Measurements from ENCODE around the gene GET4. TPM values are rescaled to one million over a fixed set of nuclear protein-coding genes. Genes with fewer than 3 reads are reported as not detected.
"Not testable (repeated sequence)": the region's sequence is repeated elsewhere in the genome, so short reads cannot be mapped to it uniquely, and the experiment has no call there.

GET4 gene
- total RNA-seq, 1 experiment from 2014 or later, result 43.2 TPM

DNA sequence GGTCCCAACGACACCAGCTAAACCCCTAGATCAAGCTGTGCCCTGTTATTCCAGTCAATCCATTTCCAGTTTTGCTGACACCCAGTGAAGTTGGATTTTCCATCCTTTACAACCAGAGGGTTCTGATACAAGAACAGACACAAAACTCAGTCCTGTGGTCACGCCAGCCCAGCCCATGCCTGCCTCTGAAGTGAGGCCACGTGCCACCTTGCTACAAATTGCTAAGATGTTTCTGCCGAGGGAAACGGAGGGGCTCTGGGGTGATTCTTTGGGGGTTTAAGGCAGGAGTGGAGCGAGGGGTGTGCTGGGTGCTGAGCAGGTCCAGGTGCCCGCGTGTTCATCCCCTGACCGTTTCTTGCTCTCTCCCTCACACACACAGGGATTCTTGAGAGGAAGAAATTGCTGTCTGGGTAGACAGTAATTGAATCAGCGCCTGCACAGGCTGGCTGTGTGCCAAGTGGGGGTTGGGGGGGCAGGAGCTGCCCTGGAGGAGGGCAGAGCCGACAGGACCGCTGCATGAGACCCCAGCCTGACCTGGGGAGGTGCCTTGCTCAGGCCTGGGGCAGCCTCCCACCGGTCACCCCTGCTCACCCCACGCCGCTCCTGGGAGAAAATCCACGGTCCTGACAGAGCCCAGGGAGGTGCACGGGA lies 40.1 kb downstream of the GET4 start:
- in situ Hi-C loops (cut with HindIII; ENCODE audit: low pct_unique_long_range_greater_than_20kb, low sequenced_read_pairs), result no loop called here
- DNase-seq (ENCODE audit: low read depth, low spot score), result no peak

DNA sequence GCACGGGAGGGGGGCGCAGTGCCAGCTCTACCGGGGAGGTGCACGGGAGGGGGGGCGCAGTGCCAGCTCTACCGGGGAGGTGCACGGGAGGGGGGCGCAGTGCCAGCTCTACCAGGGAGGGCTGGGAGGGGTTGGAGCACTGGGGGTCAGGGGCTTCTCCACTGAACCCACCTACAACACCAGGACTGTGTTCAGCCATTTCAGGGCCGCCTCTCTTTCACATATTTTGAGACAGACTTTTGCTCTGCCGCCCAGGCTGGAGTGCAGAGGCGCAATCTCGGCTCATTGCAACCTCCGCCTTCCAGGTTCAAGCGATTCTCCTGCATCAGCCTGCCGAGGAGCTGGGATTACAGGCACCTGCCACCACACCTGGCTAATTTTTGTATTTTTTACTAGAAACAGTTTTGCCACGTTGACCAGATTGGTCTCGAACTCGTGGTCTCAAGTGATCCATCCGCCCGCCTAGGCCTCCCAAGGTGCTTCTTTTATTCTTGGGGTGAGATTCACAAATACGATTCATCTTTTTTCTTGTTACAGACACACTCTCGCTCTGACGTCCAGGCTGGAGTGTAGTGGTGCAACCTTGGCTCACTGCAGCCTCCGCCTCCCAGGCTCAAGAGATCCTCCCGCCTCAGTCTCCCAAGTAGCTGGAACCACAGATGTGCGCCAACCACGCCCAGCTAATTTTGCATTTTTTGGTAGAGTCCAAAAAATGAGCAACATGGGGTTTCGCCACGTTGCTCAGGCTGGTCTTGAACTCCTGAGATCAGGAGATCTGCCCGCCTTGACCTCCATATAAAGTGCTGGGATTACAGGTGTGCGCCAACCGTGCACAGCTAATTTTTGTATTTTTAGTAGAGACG lies 41.1 kb downstream of the GET4 start:
- in situ Hi-C loops (cut with HindIII; ENCODE audit: low pct_unique_long_range_greater_than_20kb, low sequenced_read_pairs), result no loop called here
- no peak for DNase-seq (ENCODE audit: low read depth, low spot score)

DNA sequence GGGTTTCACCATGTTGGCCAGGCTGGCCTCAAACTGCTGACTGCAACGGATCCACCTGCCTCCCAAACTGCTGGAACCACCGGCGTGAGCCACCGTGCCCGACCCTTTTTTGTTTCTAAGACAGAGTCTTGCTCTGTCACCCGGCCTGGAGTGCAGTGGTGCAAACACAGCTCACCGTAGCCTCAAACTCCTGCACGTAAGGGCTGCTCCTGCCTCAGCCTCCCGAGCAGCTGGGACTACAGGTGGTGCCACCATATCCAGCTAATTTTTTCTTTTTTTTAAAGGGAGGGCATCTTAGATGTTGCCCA lies 41.7 kb downstream of the GET4 start:
- in situ Hi-C loops (cut with HindIII; ENCODE audit: low pct_unique_long_range_greater_than_20kb, low sequenced_read_pairs), result no loop called here
- DNase-seq (ENCODE audit: low read depth, low spot score), result no peak

DNA sequence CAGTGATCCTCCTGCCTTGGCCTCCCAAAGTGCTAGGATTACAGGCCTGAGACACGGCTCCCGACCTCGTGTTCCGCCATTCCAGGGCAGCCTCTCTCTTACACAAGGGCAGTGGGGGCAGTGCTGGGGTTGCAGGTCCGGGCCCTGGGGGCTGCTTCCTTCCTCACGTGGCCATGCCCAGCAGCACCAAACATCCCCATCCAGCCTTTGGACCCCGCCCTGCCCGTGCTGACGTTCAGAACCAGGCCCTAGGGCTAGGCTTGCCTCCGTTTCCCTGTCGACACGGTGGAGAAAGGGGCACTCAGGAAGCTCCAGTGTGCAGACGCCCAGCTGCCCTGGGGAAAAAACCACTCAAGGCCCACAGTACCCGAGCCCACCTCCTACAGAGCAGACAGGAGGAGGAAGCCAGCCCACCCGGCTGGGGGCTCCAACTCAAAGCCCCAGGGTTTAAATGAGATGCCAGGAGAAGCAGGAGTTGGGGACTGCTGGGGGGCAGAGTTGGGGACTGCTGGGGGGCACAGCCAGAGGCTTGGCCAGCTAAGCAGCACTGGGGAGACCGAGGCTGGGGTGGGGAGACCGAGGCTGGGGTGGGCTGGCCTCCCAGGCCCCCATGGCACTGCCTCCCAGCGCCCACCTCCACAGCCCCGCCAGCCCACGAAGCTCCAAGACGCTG lies 42.2 kb downstream of the GET4 start:
- in situ Hi-C loops (cut with HindIII; ENCODE audit: low pct_unique_long_range_greater_than_20kb, low sequenced_read_pairs), result no loop called here
- DNase-seq (ENCODE audit: low read depth, low spot score), result no peak

DNA sequence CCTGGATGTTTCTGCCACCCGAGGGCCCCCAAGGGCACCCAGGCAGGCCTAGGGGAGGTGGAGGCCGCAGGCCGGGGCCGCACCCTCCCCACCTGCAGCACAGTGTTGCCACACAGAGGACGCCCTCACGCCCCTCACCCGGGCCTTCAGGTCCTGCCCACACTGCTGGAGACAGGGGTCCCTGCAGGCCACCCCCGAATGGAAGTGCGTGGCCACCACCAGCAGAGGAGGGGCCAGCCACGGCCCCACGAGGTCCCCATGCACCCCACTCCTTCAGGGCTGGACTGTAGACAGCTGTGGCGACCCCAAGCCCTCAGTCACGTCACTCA lies 42.7 kb downstream of the GET4 start:
- no peak for DNase-seq (ENCODE audit: low read depth, low spot score)
- in situ Hi-C loops (cut with HindIII; ENCODE audit: low pct_unique_long_range_greater_than_20kb, low sequenced_read_pairs), result no loop called here

DNA sequence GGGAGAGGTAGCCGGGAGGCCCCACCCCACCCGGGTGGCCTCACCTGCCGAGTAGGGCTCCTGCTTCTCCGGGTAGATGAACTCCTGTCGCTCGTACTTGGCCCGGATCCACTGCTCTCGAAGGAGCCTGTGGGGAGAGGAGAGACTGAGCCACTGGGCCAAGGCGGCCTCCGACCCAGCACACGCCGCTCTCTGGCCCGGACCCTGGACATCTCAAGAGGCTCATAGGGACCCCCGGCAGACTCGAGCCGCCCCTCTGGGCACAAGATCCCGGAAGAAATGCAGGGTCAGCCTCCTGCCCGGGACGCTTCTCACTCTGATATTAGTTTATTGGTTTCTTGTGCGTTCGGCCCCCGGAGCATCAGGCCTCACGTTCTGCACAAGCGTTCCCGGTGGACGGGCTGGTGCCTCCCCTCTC lies 43.6 kb downstream of the GET4 start:
- DNase-seq (ENCODE audit: low read depth, low spot score), result no peak
- in situ Hi-C loops (cut with HindIII; ENCODE audit: low pct_unique_long_range_greater_than_20kb, low sequenced_read_pairs), result no loop called here

DNA sequence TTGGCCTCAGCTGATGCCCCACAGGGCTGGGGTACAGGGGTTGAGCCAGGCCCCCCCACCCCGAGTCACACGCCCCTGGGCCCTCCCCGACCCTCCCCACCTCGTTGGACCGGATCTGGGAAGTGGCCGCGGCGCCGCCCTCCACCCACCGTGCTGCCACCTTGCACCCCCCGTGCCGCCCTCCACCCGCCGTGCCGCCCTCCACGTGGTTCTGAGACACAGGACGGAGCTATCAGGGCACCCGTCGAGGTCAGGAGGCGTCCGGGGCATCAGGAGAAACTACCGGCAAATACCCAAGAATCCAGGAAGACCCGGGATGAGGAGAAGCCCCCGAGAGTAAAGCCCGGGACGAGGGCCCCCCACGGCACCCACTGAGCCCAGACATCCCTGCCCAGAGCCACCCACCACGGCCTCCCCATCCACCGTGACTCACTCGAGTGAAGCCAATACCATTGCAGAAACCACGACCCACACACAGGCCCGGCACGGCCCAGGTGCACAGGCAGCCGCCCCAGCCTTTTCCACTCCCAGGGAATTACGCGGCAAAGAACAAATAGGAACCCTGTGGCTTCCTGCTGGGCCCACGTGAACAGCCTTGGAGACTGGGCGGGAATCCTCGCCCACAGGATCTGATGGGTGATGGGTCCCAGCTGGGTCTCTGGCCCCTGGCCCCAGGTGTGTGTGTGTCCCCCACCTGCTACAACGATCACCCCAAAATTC lies 44.2 kb downstream of the GET4 start:
- in situ Hi-C loops (cut with HindIII; ENCODE audit: low pct_unique_long_range_greater_than_20kb, low sequenced_read_pairs), result no loop called here
- DNase-seq (ENCODE audit: low read depth, low spot score), result no peak

DNA sequence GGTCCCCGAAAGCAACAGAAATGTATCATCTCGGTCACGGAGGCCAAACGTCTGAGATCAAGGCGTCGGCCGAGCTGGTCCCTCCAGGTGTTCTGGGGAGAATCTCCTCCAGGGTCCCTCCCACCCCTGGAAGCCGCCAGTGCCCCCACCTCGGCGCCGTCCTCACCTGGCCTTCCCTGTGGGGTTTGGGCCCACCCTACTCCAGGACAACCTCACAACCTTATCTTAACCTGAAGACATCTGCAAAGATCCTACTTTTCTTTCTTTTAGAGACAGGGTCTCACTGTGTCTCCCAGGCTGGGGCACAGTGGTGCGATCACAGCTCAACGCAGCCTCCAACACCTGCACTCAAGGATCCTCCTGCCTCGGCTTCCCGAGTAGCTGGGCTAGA lies 44.7 kb downstream of the GET4 start:
- no peak for DNase-seq (ENCODE audit: low read depth, low spot score)
- in situ Hi-C loops (cut with HindIII; ENCODE audit: low pct_unique_long_range_greater_than_20kb, low sequenced_read_pairs), result no loop called here

DNA sequence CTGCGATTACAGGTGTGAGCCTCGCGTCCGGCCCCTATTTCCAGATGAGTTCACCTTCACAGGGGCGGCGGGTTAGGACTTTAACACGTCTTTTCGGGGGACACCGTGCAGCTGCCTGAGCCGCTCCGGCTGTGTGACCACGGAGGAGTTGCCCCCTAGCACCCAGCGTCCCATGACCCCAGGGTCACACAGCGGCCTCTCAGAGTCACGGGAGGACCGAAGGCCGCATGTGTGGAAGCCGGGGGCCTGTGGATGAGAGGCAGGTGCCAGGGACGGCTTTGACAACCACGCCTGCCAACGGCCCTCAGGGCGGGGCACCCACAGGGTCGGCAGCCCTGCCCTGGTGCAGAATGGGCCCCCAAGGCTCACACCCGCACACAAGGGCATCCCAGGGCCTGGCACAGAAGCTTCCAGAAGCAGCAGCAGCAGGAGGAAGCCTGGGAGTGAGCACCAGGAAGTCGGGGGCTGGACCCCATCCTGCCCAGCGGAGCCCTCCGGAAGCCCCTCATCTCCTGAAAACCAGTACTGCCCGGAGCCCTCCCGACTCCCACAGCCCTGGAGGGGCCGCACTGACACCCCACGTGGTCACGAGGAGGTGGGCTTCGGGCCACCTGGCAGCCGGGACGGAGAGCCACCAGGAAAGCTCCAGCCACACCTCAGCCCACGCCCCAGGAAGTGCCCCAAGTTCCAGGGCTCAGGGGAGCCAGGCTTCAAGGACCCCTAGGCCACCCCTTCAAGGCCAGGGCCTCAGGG lies 45.4 kb downstream of the GET4 start:
- in situ Hi-C loops (cut with HindIII; ENCODE audit: low pct_unique_long_range_greater_than_20kb, low sequenced_read_pairs), result no loop called here
- no peak for DNase-seq (ENCODE audit: low read depth, low spot score)

DNA sequence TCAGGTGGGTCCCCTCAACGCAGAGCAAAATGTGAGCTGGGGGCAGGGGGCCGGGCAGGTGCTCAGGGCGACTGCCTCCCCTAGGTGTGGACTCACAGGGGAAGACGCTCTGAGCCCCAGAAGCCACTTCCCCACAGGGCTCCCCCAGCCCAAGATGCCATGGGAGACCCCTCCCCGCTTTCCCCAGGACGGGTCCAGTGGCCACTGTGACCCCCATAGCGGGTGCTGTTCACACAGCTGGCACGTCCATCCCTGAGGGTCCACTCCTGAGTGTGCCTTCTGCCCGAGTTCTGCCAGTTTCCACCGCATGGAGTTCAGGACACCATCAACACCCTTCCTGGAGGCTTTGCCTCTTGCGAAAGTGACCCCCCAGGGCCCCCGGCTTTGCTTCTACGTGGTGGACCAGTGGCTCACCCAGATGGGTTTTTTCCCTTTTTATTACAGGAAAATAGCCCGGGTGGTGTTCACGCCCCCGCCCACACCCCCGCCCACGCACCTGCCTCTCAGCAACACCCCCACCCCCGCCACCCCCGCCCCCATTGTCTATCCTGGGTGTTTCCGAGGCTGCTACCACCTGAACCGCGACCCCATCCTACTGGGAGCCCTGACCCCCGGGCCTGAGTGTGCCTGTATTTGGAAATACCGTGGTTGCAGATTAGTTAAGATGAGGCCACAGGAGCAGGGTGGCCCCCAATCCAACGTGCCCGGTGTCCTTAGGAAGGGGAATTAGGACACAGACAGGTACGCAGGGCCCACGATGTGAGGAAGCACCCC lies 46.2 kb downstream of the GET4 start:
- no peak for DNase-seq (ENCODE audit: low read depth, low spot score)
- in situ Hi-C loops (cut with HindIII; ENCODE audit: low pct_unique_long_range_greater_than_20kb, low sequenced_read_pairs), result no loop called here

DNA sequence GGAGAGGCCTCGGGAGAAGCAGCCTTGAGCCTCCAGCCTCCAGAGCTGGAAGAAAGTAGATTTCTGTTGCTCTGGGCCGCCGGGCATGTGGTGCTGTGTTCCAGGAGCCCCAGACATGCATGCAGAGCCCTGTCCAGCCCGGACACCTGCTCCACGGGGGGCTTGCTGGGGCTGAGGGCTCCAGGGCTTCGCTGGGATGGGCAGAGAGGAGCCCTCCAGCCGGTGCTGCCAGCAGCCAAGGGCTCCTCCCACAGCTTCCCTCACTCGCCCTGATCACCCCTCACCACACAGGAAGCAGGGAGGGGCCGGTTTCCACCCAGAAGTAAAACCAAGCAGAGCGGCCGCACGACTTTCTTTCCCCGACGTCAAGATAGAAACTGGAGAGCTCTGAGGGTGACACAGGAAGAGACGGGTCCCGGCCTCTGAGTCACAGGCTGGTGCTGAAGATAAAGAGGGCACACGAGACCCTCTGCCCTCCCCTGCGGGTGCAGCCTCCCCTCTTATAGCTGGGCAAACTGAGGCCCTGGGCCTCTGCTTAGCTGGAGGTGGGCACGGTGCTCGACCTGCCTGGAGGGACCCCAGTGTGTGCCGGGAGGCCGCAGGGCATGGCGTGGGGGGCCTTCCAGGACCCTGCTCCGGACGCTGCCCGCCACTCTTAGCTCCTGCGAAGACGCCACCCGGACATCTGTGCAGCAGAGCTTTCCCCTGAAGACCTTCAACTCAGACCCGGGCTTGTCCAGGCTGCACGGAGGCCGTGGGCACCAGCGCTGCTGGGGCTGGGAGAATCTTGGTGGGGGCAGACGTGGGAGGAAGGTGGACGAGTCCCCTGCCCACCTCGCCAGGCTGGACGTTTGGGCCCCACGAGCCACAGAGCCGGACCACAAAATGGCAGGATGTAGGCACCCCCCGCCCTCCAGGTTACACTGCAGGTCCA lies 47.0 kb downstream of the GET4 start:
- in situ Hi-C loops (cut with HindIII; ENCODE audit: low pct_unique_long_range_greater_than_20kb, low sequenced_read_pairs), result no loop called here
- DNase-seq (ENCODE audit: low read depth, low spot score), result peak; percentile 28

DNA sequence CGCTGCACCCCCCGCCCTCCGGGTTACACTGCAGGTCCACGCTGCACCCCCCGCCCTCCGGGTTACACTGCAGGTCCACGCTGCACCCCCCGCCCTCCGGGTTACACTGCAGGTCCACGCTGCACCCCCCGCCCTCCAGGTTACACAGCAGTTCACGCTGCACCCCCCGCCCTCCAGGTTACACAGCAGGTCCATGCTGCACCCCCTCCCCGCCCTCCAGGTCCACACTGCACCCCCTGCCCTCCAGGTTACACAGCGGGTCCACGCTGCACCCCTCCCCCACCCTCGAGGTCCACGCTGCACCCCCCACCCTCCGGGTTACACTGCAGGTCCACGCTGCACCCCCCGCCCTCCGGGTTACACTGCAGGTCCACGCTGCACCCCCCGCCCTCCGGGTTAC lies 47.7 kb downstream of the GET4 start:
- DNase-seq (ENCODE audit: low read depth, low spot score), result not testable (repeated sequence)

DNA sequence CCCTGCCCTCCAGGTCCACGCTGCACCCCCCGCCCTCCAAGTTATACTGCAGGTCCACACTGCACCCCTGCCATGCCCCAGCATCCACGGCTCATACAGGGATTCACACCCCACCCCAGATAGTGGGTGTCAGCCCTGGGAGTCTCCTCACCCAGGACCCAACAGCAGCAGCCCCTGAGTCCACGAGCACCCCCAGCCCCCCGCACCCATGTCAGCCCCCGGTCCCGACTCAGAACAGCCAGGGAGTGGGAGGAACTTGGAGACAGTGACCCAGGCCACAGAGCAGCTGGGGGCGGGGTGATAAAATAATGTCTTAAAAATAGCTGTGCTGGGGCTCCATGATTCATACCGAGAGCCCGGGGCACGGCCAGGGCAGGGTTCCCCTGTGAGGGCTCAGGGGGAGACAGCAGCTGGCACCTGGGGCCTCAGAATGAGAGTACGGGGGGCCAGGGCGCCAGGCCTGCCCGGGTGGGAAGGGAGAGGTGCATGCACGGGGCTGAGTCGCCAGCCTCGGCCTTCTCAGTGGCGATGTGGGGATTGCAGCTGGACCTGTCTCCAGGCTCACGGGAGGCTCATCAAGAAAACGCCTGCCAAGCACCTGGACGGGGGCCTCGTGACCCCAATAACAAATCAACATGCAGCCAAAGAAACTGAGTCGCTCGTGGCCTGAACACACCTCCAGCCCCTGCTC lies 48.3 kb downstream of the GET4 start:
- no peak for DNase-seq (ENCODE audit: low read depth, low spot score)

More for the DNA sequence above, 47.7 kb downstream of the GET4 start:
- in situ Hi-C loops (cut with HindIII; ENCODE audit: low pct_unique_long_range_greater_than_20kb, low sequenced_read_pairs), result not testable (repeated sequence)

DNA sequence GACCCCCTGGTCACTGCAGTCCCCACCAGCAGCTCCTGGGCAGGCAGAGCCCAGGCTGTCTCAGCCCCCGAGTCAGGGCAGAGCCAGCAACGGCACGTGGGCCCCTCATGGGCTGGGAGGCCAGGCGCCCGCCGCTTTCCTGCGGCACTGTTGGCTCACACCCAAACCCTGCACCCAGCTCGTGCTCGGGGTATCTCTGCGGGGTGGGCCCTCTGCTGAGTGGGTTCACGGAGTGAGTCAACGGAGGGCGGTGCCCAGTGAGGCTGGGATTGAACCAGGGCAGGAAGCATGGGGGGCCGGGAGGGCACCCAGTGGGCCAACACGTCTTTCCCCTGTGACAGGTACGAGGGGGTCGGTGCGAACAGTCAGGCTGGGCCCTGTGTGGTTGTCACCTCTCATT lies 49.2 kb downstream of the GET4 start:
- DNase-seq (ENCODE audit: low read depth, low spot score), result no peak
- in situ Hi-C loops (cut with HindIII; ENCODE audit: low pct_unique_long_range_greater_than_20kb, low sequenced_read_pairs), result no loop called here

More for the DNA sequence above, 48.3 kb downstream of the GET4 start:
- in situ Hi-C loops (cut with HindIII; ENCODE audit: low pct_unique_long_range_greater_than_20kb, low sequenced_read_pairs), result no loop called here

All from SK-MEL-5 (cell line).